Stimulated activated CD8-positive, alpha-beta memory T cell treated with anti-CD3 and anti-CD28 coated beads, Interleukin-4, amount 100 ng/mL, for 48 hours (primary cell): Measurements from ENCODE around the gene MFF.
A peak's percentile ranks its signal among the peaks of the same experiment; 100 is the strongest.

Source experiments
- DNase-seq: peaks from one replicate; pipeline ENCODE4 v3.0.0-alpha.2; 2020

Gene MFF, protein sequence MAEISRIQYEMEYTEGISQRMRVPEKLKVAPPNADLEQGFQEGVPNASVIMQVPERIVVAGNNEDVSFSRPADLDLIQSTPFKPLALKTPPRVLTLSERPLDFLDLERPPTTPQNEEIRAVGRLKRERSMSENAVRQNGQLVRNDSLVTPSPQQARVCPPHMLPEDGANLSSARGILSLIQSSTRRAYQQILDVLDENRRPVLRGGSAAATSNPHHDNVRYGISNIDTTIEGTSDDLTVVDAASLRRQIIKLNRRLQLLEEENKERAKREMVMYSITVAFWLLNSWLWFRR

DNA sequence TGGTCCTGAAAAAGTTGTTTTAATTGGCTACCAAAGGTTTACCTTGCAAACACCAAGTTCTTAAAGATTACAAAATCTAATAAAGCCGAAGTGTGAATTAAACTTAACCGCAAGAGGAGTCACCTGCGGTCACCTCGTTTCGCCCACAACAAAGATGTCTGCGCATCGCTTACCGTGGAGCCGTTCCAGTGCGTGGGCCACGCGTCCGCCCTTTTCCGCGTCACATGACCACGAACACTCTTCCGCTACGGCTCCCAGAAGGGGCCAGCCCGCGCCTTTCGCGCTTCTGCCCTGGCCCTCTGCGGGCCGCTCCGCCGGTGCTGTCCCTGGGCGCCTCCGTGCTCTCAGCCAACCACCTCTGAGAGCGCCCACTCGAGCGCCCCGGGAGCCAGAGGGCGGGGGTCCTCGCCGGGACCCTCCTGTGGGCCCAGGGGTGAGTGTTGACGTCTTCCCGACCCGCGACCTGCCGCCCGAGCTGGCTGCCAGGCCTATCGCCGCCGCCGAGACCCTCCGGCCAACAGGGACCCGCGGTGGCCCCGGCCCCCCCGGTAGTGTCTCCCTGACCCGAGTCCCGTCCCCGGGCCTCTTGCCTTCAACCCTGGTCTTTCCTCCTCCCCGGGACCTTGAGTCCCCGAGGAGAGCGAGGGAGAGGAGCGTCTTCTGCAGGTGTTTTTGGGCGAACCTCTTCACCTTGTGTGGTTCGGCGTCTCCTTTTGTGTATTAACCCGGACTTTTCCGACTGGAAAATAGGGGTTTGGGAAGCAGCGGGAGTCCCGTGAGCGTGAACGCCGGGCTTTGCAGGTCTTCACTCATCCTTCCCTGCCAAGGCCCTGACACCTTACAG, at the start of gene MFF:
Gene MFF, plus strand, starts transcription at position 257 of the 844 bp plus-strand sequence. CDS start 5,415 bp downstream, outside the sequence.
- peak; percentile 95 for DNase-seq

DNA sequence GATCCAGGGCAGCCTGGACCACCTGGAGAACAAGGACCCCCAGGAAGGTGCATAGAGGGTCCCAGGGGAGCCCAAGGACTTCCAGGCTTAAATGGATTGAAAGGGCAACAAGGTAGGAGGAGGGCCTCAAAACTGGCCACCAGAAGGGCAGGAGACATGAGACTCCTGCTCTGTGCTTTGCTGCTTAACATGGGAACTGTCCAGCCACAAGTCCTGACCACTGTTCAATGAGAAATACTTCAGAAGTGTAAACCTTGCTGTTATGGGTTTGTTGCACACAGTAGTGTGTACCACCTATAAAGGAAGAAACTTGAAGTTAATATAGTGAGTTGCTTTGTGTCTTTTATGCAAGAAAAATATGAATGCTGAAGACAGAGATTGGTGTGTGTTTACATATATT, 44.2 kb upstream of the MFF start:
- DNase-seq = no peak

DNA sequence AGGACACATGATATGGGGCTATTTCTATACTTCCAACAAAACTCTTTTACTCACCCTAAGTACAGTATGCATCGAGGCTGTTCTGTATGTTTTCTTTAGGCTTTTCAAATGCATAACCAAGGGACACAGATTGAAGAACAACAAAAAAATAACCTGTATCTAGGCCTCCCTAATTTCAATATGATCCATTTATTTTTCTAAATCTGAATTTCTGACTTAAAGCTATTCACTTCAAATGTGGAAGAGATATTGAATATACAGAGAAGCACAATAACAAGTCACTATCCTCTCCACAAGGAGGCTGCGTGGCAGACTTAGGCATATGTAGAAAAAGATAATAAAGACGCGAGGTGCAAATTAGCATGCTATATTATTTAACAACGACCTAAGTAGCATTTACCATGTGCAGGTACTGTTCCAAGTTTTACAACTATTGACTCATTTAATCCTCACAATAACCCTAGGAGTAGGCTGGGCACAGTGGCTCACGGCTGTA, 39.3 kb upstream of the MFF start:
- DNase-seq = no peak

DNA sequence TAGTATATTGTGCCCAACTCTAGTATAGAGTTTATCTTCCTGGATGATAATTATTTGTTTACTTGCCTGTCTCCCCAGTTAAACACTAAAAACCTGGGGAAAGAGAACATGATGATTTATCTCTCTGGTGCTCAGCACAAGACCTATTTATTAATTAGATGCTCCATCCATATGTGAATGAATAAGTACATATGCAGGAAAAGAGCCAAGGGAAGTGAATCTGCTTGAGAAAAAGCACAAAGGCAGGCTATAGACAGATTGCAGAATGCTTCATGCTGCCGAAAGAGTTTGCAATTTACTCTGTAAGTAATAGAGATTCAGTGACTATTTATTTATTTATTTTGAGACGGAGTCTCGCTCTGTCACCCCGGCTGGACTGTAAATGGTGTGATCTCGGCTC, 37.3 kb upstream of the MFF start:
- DNase-seq = no peak

DNA sequence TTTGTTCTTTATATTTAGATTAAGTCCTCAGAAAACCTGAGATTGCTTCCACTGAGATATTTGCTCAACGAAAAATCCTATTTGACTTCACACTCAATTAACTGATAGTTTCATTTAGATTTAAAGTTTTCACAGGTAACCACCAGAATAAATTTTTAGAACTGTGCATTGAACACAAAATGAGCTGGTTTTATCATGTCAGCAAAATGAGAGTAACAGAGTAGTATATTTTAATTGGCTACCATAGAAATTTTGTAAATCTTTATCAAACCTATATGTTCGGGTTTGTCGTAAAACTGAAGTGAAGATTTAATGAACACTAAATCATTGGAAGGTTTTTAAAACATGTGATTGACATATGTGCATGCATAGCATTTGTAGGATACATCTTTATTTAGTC, 32.7 kb upstream of the MFF start:
- DNase-seq = no peak

DNA sequence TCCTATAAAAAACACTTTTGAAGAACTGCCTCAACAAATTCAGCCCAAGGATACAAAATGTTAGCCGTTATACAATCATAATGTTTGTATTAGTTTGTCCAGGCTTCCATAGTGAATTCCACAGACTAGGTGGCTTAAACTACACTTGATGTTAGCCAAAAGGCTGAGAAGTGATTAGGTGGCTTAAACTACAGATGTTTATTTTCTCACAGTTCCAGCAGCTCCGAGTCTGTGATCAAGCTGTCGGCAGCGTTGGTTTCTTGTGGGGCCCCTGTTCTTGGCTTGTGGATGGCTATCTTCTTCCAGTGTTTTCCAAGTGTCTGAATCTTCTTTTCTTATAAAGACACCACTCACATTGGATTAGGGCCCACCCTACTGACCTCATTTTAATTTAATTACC, 31.5 kb upstream of the MFF start:
- DNase-seq = no peak

DNA sequence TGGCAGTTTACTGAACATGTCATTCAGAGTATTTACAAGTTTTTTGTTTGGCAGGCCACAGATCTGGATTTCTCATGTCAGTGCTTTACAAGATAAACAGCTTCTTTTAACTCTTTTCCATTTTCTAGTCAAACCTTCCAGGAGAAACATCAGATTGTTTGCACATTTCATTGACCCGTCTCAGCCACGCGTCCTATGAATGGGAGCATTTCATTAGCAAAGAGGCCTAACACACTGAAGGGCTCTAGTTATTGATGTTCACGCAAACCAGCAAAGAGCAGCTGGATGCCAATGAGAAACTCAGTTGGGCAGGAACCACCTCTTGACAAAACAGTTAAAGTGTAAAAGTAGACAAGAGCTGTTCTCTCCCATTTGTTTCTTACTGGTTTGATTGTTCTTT, 29.2 kb upstream of the MFF start:
- no peak for DNase-seq

DNA sequence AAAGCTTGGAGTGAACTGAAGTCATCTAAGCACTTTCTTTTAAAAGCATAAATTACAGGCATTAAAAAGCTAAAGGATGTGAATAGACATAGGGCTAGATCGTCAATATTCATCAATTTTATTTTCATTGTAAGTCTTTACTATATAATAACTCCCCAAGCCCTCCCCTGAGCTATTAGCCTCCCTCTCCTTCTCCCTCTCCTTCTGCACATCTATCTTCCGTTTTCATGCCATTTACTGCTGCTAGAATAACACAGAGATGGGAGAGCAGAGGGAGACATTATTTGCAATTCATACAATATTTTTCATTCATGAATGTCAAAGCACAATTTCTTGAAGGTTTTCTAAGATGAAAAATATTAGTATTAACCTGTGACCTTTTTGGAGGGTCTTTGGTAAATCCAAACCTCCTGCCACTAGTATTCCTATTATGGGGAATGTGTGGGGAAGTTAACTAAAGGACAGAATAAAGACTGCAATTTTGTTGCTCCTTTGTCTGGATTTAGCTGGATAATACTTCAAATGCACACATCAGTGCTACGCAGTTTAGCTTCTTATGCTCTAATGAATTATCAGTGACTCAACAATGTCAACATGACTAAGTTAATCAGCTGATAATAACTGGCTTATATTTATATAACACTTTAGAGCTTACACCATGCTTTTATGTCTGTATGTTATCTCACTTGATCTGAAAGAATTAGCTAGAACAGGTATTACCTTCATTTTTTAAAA, 28.2 kb upstream of the MFF start:
- no peak for DNase-seq

DNA sequence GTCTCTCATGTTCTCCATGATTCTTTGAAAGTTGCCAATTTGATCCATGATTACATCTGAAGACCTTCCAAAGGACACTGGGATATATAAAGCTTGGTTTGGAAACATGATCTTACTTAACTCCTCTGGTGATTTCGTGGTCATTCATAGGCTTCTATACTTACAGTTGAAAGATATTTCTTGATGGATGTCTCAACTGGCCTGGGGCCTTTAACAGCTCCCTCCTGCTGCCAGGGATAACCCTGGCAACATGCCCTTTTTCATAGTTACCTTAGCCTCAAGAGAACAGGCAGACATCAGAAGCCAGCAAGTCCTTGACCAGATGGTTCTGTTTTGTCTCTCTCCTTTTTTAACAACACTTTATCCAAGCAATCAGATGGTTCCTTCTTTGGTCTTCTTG, 23.5 kb upstream of the MFF start:
- no peak for DNase-seq

DNA sequence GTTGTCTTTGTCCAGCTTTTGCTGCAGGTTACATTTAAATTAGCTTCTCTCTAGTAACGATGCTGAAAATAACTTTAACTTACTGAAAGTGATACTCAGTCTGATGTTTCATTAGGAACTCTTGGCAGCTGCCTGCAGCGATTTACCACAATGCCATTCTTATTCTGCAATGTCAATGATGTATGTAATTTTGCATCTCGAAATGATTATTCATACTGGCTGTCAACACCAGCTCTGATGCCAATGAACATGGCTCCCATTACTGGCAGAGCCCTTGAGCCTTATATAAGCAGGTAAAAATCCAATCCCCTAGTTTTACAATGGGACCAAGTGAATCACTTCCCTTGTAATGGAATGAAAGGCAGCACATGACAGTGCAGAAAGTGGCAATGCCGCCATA, 16.3 kb upstream of the MFF start:
- DNase-seq = no peak

DNA sequence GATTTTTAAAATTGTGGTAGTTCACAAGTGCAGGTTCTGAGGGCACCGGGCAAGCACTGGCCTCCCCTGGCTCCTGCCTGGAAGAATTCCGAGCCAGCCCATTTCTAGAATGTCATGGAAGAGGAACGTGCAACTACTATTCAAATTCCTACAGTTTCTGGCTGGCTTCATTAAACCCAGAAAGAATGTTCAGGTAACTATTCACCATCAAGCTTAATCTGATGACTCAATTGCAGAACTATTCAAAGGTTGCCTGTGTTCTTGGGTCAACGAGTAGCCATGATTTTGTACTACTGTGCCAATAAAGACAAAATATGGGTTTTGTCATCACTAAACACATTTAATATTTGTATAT, 14.3 kb upstream of the MFF start:
- no peak for DNase-seq

DNA sequence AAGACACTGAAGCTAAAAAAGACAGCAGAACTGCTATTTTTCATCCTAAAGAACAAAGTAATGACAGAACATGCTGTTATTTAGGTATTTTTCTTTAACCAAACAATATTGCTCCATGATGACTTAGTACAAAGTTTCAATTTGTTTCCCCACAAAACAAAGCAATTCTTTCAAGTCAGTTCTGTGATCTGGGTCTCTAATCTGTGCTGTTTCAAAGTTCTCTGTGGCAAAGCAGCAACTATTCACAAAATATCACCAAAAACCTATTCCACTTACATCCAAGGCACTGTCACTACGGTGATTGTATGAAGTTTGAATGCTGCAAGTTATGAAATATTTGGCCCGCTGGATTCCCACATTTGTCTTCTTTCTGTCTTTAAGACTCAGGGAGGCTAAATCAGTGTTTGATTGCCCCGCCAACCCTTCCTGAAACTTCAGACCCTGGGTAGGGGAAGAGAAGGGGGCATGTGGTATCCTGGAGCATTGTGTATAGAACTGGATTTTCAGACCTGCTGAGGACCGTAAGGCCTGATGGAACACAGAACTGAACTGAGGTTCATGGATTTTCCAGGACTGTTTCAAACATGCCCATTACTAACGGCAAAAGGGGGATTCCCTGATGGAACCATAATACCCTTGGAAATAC, 13.1 kb upstream of the MFF start:
- DNase-seq = no peak

DNA sequence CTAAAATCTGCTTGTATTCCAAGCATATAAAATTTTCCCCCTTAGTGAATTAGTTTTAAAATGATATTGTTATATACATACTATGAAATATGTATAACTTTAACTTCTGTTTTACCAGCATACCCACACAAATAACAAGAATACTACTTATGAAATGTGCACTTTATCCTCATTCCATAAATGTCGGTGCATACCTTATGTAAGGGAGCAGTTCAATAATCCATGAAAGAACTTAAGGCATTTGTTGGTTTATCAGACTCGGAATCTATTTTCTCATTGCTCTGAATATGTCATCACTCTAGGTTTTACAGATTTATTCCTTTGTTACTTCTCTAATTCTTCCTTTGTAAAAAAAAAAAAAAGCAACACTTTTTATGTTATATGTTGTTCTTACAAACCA, 12.5 kb upstream of the MFF start:
- no peak for DNase-seq

DNA sequence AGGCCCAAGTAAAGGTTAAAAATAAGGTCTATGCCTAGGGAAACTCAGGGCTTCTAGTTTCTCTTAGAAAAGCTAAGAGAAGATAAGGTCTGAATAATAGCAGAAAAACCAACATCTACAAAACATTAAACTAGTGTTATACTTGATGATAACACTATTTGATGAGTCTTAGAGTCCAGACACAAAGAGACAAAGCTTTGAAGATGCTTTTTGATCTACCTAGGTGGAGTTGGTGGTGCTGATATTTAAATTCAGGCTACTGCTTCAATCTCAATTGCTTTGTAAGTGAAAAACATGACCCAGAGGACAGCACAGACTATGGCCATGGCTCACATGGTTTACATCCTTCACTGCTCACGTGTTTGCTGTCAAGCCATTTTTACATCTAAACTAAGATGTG, 11.7 kb upstream of the MFF start:
- DNase-seq = no peak

DNA sequence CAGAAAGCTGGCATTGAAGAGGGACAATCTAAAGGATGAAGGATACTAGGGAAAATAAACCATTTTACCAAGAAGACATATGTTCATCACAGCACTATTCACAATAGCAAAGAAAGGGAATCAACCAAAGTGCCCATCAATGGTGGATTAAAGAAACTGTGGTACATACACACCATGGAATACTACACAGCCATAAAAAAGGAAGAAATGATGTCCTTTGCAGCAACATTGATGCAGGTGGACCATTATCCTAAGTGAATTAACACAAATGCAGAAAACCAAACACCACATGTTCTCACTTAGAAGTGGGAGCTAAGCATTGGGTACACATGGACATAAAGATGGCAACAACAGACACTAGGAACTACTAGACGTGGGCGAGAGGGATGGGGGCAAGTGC, 7.2 kb upstream of the MFF start:
- no peak for DNase-seq

DNA sequence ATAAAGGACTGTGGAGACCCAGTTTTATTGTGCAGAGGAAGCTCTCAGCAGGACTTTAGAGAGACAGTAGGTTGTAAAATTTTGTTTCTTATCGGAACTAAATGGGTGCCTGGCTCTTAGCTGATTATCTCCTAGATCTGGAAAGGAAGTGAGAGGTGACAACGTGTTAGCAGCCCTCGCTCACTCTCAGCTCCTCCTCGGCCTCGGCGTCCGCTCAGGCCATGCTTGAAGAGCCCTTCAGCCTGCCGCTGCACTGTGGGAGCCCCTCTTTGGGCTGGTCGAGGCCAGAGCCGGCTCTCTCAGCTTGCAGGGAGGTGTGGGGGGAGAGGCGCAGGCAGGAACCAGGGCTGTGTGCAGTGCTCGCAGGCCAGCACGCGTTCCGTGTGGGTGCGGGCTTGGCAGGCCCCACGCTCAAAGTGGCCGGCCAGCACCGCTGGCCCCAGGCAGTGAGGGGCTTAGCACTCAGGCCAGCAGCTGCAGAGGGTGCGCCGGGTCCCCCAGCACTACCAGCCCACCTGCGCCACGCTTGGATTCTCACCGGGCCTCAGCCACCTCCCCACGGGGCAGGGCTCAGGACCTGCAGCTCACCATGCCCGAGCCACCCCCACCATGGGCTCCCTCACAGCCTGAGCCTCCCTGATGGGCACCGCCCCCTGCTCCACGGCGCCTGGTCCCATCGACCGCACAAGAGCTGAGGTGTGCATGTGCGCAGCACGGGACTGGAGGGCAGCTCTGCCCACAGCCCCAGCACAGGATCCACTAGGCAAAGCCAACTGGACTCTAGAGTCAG, 4.6 kb upstream of the MFF start:
- DNase-seq = no peak

DNA sequence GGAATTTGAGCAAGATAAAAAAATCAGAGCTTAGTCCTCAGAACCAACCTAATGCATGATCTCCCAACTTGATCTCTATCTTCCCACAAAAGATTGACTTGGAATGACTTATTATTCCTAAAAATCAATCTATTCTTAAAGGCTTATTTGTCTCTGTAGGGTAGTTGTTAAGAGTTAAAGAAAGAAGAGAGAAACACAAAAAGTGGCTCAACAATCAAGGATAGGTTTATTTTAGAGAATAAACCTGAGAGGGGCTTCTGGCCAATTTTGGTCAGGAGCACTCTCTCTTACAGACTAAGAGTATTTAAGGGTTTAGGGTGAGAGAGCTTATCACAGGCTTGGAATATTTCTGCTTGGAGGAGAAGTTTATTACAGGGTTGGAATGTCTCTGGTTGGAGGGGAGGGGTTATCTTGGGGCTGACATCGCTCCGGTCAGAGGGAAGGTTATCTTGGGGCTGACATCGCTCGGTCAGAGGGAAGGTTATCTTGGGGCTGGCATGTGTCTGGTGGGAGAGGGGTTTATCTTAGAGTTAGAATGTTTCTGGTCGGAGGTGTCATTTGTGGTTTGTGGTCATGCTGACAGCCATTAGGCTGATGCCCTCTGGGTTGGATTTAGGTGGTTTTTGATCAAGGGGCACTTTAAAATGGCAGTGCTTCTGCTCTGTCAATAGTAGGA, 2.4 kb upstream of the MFF start:
- no peak for DNase-seq

DNA sequence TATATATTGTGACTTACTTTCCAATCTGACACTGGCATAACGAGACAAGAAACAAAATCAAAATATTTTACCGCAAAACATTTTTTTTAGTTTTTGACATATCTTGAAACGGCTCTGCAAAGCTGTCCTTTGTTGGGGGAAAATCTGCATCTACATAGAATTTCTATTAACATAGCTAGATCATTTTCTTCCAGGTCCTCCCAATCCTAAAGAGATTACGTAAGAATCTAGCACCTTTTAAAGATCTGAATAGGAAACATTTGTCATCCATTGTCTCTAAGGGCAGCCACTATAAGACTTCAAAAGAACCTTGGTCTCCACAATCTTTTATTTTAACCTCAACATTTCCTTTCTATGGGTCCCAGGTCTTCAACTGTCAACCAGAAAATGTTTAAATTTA, 1.2 kb upstream of the MFF start:
- DNase-seq = no peak

DNA sequence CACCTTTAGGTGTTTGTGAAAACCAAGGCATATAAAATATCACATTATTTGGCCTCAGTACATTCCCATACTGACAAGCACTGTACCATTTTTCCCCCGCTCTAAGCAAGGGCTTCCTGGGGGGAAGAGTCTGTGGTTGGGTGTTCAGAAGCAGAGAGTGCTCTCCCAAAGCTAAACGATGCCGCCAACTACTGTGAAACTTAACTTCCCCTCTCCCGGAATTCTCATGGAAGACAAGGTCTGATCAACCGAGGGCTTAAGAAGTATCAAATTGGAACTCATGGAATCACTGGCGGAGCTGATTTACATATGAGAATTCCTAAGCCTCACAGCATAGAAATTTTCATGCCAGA, 433 bp upstream of the MFF start:
- peak; percentile 31 for DNase-seq

DNA sequence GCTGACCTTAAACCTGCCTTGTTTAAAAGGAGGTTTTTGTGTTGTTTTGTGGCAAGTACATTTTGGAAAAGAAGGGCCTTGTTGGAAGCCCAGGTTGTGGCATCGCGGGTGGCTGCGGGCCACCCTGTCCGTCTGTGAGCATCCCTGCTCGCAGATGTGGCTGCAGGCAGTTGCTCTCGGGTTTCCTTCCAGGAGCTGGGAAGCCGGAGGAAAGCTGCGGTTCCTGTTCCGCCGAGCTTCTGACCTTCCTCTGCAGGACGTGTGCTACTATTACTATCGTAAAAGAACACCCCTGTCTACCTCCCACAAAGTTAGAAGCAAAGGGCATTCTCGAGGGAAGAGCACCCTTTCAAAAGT, 766 bp downstream of the MFF start:
- no peak for DNase-seq

DNA sequence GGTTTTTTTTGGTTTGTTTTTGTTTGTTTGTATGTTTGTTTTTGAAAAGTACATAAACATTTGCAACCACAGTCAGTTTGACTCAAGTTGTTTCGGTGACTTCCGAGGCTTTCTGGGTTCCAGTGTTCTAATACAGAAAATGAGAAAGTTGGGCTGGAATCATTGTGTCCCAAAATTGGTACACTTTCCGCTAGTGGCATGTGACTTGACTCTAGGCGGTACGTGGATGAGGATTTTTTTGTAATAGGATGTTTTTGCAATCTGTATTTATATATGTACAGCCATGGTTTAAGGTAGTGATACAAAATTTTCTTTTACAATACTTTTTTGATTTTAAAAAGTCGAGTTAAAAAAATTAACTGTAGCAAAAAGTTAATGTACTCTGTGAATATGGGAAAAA, 1.7 kb downstream of the MFF start:
- no peak for DNase-seq

DNA sequence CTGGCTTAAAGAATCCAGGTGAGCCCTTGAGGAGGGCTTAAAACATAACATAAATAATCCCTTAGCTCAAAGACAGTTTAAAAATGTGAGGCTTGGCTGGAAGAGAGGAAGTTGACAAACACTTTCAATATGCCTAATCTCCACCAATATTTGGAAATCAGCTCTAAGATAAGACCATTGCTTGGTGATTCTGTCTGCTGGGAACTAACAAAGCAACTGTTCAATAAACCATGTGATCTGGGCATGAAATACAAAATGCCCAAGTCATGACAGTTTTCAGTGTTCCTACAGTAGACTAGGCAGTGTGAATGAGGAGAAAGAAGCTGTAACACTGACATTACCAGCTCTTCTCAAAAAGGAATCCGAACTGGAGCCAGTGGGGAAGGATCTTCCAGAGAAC, 10.7 kb downstream of the MFF start:
- no peak for DNase-seq
